Measurements from ENCODE around the gene RLIM. TPM values are rescaled to one million over a fixed set of nuclear protein-coding genes. Genes with fewer than 3 reads are reported as not detected.
A peak's percentile ranks its signal among the peaks of the same experiment; 100 is the strongest.

Gene RLIM
- total RNA-seq, 1 donor from 2014 or later: 60.8 TPM

- H3K36me3 Mint-ChIP-seq: peaks cover 9% of the 10 kb centered on the region
- peaks cover 3% of the 10 kb centered on the region for H3K9me3 Mint-ChIP-seq
- H2AFZ ChIP-seq (replicated peaks): peak overlapping the region; percentile 60
- H3K27ac ChIP-seq: no peak overlapping the region
- H3K27me3 ChIP-seq: peaks cover 7% of the 10 kb centered on the region
- no peaks in the 10 kb centered on the region for H4K20me1 ChIP-seq (ENCODE audit: low read depth)
- H3K4me1 Mint-ChIP-seq: peaks cover 37% of the 10 kb centered on the region
- peak overlapping the region; percentile 47 for H3K4me3 ChIP-seq
- H3K27ac Mint-ChIP-seq: no peak overlapping the region
- no peaks in the 10 kb centered on the region for H3K4me1 ChIP-seq
- no peaks in the 10 kb centered on the region for H3K9me3 ChIP-seq (ENCODE audit: low read depth)
- TF ChIP-seq EZH2phosphoT487 (IDR thresholded peaks at IDR 0.05): no peak
- no peak for TF ChIP-seq CTCF (IDR thresholded peaks at IDR 0.05)
- no peak for TF ChIP-seq EZH2 (IDR thresholded peaks at IDR 0.05)
- H3K4me2 ChIP-seq: peak overlapping the region; percentile 80
- no peak for DNase-seq (ENCODE audit: low spot score)
- no peak overlapping the region for H3K9ac ChIP-seq
- no peaks in the 10 kb centered on the region for H3K79me2 ChIP-seq (ENCODE audit: low read depth)
- no peaks in the 10 kb centered on the region for H3K36me3 ChIP-seq
- H3K27me3 Mint-ChIP-seq (ENCODE audit: insufficient read depth, low read depth): peaks cover 3% of the 10 kb centered on the region
- peak overlapping the region; percentile 61 for H3K4me3 Mint-ChIP-seq
- peaks cover 13% of the 10 kb centered on the region for H3F3A ChIP-seq (ENCODE audit: low read depth)
Measured at GRCh38 chrX:74536832-74537371, 77.5 kb downstream of the RLIM start.

GRCh38 chrX:74536152-74536831 lies 78.1 kb downstream of the RLIM start:
- Histone ChIP-seq H3K4me2 (peak overlapping the region; percentile 80), H3K9me3 (ENCODE audit: low read depth) (no peaks in the 10 kb centered on the region), H3K9ac (no peak overlapping the region), H3K36me3 (no peaks in the 10 kb centered on the region), H3K79me2 (ENCODE audit: low read depth) (no peaks in the 10 kb centered on the region), H4K20me1 (ENCODE audit: low read depth) (no peaks in the 10 kb centered on the region), H3K27me3 (peaks cover 7% of the 10 kb centered on the region), H3K27ac (no peak overlapping the region), H3F3A (ENCODE audit: low read depth) (peaks cover 13% of the 10 kb centered on the region), H3K4me1 (no peaks in the 10 kb centered on the region), H3K4me3 (peak overlapping the region; percentile 47), H2AFZ (replicated peaks) (peak overlapping the region; percentile 60)
- peak; percentile 64 for DNase-seq (ENCODE audit: low spot score)
- peaks cover 16% of the 10 kb centered on the region for H3K36me3 Mint-ChIP-seq
- H3K27me3 Mint-ChIP-seq (ENCODE audit: insufficient read depth, low read depth): peaks cover 3% of the 10 kb centered on the region
- H3K27ac Mint-ChIP-seq: no peak overlapping the region
- H3K4me3 Mint-ChIP-seq: peak overlapping the region; percentile 78
- TF ChIP-seq EZH2 (IDR thresholded peaks at IDR 0.05) (peak; percentile 30), EZH2phosphoT487 (IDR thresholded peaks at IDR 0.05) (no peak), CTCF (IDR thresholded peaks at IDR 0.05) (peak; percentile 34)
- H3K9me3 Mint-ChIP-seq: peaks cover 3% of the 10 kb centered on the region
- peaks cover 37% of the 10 kb centered on the region for H3K4me1 Mint-ChIP-seq

GRCh38 chrX:74535408-74536151 lies 78.8 kb downstream of the RLIM start:
- H3K79me2 ChIP-seq (ENCODE audit: low read depth): no peaks in the 10 kb centered on the region
- no peaks in the 10 kb centered on the region for H3K36me3 ChIP-seq
- H3F3A ChIP-seq (ENCODE audit: low read depth): peaks cover 13% of the 10 kb centered on the region
- no peak overlapping the region for H2AFZ ChIP-seq (replicated peaks)
- H3K27me3 ChIP-seq: peaks cover 7% of the 10 kb centered on the region
- H3K9me3 Mint-ChIP-seq: peaks cover 3% of the 10 kb centered on the region
- no peaks in the 10 kb centered on the region for H4K20me1 ChIP-seq (ENCODE audit: low read depth)
- no peaks in the 10 kb centered on the region for H3K4me1 ChIP-seq
- peak; percentile 69 for DNase-seq (ENCODE audit: low spot score)
- peaks cover 17% of the 10 kb centered on the region for H3K36me3 Mint-ChIP-seq
- H3K4me1 Mint-ChIP-seq: peaks cover 34% of the 10 kb centered on the region
- TF ChIP-seq EZH2 (IDR thresholded peaks at IDR 0.05): no peak
- no peak for TF ChIP-seq EZH2phosphoT487 (IDR thresholded peaks at IDR 0.05)
- TF ChIP-seq CTCF (IDR thresholded peaks at IDR 0.05): peak; percentile 51
- H3K4me3 ChIP-seq: peak overlapping the region; percentile 47
- peak overlapping the region; percentile 78 for H3K4me3 Mint-ChIP-seq
- H3K27ac ChIP-seq: no peak overlapping the region
- H3K9me3 ChIP-seq (ENCODE audit: low read depth): no peaks in the 10 kb centered on the region
- peak overlapping the region; percentile 80 for H3K4me2 ChIP-seq
- H3K27ac Mint-ChIP-seq: peak overlapping the region; percentile 38
- H3K27me3 Mint-ChIP-seq (ENCODE audit: insufficient read depth, low read depth): peaks cover 3% of the 10 kb centered on the region
- no peak overlapping the region for H3K9ac ChIP-seq

Other genes with a start within 250 kb of the RLIM start
- gene SLC16A2, start 193.1 kb downstream of the RLIM start, total RNA-seq (ENCODE audit: low replicate concordance): 12.6 and 20.6 TPM in 2 replicates